ENCODE data around the gene GRIA1. TPM values are rescaled to one million over a fixed set of nuclear protein-coding genes. Genes with fewer than 3 reads are reported as not detected.

Gene GRIA1
- total RNA-seq, 1 donor from 2014 or later, result not detected

DNA sequence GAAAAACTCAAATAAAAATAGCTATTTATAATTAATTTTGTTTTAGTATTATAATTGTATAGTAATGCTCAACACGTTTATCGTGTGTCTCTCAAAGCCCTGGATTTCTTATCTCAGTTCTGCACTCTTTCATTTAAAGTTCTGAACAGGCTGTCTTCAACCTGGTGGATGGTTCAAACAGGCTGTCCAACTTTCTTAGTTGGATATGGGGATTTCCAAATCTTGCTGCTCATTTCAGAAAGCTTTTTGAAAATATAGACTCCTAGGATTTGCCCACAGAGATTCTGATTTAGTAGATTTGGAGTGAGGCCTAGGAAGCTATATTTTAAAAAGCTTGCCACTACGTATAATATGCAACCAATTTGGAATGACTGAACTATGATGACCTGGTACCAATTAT, 120.3 kb downstream of the GRIA1 start:
- Mint-ChIP-seq H3K27ac (no peak overlapping the region), H3K9me3 (no peaks in the 10 kb centered on the region), H3K36me3 (ENCODE audit: low read depth) (no peaks in the 10 kb centered on the region), H3K27me3 (ENCODE audit: insufficient read depth) (no peaks in the 10 kb centered on the region), H3K4me1 (ENCODE audit: low read depth) (no peaks in the 10 kb centered on the region), H3K4me3 (no peak overlapping the region)
- intact Hi-C loops (cut with micrococcal nuclease), result no loop called here
- DNase-seq (ENCODE audit: low spot score), result no peak

DNA sequence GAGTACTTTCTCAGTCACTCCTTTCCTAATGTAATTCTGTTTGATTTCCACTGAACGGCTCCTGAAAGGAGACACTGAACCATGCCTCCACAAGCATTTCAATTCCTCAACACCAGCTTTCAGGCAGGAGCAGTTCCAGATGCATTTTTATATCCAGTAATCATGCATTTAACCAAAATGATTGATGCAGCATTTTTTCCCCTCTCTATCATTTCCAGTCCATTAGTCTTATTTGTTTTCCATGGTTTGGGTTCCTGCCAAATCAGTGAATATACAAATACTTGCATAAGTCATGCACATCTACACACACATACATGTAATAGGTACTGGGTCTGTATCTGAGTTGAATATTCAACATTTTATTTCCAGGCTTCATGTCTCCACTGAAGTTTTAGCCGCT, 122.7 kb downstream of the GRIA1 start:
- intact Hi-C loops (cut with micrococcal nuclease), result no loop called here
- no peaks in the 10 kb centered on the region for H3K27me3 Mint-ChIP-seq (ENCODE audit: insufficient read depth)
- H3K36me3 Mint-ChIP-seq (ENCODE audit: low read depth), result no peaks in the 10 kb centered on the region
- H3K9me3 Mint-ChIP-seq, result no peaks in the 10 kb centered on the region
- DNase-seq (ENCODE audit: low spot score), result no peak
- H3K4me1 Mint-ChIP-seq (ENCODE audit: low read depth), result no peaks in the 10 kb centered on the region
- no peak overlapping the region for H3K27ac Mint-ChIP-seq
- no peak overlapping the region for H3K4me3 Mint-ChIP-seq

DNA sequence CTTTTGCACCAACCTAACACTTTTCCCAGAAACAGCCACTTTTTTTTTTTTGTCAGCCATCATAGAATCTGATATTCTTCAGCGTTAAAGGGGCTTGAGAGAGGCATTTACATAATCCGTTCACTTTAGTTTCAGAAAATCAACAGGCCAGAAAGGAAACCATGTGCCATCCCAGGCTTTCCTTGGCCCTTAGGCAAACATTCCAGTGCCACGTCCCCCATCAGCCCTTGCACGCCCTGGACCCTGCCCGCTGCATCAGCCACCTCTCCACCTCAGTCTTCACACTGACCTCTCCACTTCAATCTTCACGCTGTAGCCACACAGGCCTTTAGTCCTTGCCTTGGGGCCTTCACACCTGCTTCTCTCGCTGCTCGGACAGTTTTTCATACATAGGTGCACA, 123.2 kb downstream of the GRIA1 start:
- DNase-seq (ENCODE audit: low spot score), result no peak
- H3K4me1 Mint-ChIP-seq (ENCODE audit: low read depth), result no peaks in the 10 kb centered on the region
- intact Hi-C loops (cut with micrococcal nuclease), result no loop called here
- H3K9me3 Mint-ChIP-seq, result no peaks in the 10 kb centered on the region
- no peaks in the 10 kb centered on the region for H3K36me3 Mint-ChIP-seq (ENCODE audit: low read depth)
- H3K27ac Mint-ChIP-seq, result no peak overlapping the region
- H3K27me3 Mint-ChIP-seq (ENCODE audit: insufficient read depth), result no peaks in the 10 kb centered on the region
- no peak overlapping the region for H3K4me3 Mint-ChIP-seq

DNA sequence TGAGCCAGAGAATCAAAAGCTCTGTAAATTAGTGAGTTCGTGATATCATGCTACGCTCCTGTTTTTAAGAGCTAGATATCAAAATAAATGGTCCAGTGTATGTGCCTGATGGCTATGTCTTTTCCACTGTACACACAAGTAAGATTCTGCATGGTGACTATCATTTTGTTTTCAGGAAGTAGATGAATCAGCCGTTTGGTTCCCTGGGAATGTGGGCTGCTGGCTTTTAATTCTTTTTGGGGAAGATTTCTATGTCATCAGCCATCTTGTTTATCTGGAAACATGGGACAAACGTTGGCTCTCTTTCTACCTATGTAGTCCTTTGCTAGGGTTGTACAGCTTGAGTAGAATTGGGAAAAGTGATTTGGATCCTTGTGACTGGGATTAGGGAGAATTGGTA, 126.7 kb downstream of the GRIA1 start:
- no peak overlapping the region for H3K4me3 Mint-ChIP-seq
- H3K9me3 Mint-ChIP-seq, result no peaks in the 10 kb centered on the region
- H3K27ac Mint-ChIP-seq, result no peak overlapping the region
- DNase-seq (ENCODE audit: low spot score), result no peak
- H3K36me3 Mint-ChIP-seq (ENCODE audit: low read depth), result no peaks in the 10 kb centered on the region
- H3K27me3 Mint-ChIP-seq (ENCODE audit: insufficient read depth), result no peaks in the 10 kb centered on the region
- no peaks in the 10 kb centered on the region for H3K4me1 Mint-ChIP-seq (ENCODE audit: low read depth)
- intact Hi-C loops (cut with micrococcal nuclease), result no loop called here

DNA sequence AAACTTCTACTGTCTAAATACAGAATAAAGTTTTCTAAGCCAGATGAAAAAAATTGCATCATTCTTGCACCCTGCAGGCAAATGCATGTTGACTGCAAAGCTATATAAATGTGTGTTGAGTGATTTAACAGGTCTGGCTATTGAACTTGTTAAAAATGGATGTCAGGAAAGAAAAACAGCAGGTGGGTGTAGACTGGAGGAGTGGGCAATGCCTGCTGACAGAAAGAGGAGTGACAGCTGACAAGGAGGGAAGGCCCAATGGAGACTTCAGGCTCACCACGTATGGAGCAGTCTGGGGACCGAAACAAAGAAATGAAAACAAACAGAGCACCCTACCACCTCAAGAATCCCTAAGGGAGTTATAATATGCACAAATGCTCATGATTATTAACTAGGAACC, 127.8 kb downstream of the GRIA1 start:
- intact Hi-C loops (cut with micrococcal nuclease), result no loop called here
- DNase-seq (ENCODE audit: low spot score), result no peak
- H3K4me1 Mint-ChIP-seq (ENCODE audit: low read depth), result no peaks in the 10 kb centered on the region
- H3K36me3 Mint-ChIP-seq (ENCODE audit: low read depth), result no peaks in the 10 kb centered on the region
- no peaks in the 10 kb centered on the region for H3K9me3 Mint-ChIP-seq
- H3K4me3 Mint-ChIP-seq, result no peak overlapping the region
- no peak overlapping the region for H3K27ac Mint-ChIP-seq
- H3K27me3 Mint-ChIP-seq (ENCODE audit: insufficient read depth), result no peaks in the 10 kb centered on the region

DNA sequence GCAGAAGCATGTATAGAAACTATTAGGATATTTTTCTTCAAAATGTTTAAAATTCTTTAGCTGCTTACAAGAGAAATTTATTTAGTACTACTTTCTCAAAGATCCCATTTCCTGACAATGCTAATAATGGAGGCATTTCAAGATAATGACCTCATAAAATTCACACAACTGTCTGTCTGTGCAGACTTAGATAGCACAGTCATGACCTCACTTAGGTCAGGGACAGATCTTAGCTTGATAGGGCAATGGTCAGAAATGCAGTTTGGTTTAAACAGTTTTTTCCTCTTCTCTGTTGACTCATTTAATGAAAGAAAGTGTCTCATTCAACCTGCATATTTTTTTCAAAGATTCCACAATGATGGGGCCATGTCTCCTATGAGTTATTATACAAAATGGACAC, 128.4 kb downstream of the GRIA1 start:
- H3K9me3 Mint-ChIP-seq, result no peaks in the 10 kb centered on the region
- H3K4me3 Mint-ChIP-seq, result no peak overlapping the region
- H3K4me1 Mint-ChIP-seq (ENCODE audit: low read depth), result no peaks in the 10 kb centered on the region
- DNase-seq (ENCODE audit: low spot score), result no peak
- no peak overlapping the region for H3K27ac Mint-ChIP-seq
- no peaks in the 10 kb centered on the region for H3K36me3 Mint-ChIP-seq (ENCODE audit: low read depth)
- H3K27me3 Mint-ChIP-seq (ENCODE audit: insufficient read depth), result no peaks in the 10 kb centered on the region
- intact Hi-C loops (cut with micrococcal nuclease), result no loop called here

DNA sequence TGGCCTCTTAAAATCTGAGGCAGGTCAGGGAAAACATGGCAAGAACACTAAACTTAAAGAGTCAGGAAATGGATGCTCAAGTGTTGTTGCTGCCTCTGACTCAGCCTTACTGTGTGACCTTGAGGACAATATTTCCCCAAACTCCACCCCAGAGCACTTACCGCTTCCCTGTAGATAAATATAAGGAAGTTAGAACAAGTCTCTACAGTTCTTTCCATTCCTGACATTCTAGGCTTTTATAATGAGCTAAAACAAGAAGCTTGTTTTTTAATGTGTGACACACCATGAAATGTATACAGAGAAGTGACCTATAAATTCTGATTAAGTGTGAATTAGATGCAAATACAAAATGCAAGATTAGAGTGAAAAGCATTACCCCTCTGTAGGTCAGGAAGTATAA, 129.3 kb downstream of the GRIA1 start:
- H3K4me1 Mint-ChIP-seq (ENCODE audit: low read depth), result no peaks in the 10 kb centered on the region
- intact Hi-C loops (cut with micrococcal nuclease), result no loop called here

DNA sequence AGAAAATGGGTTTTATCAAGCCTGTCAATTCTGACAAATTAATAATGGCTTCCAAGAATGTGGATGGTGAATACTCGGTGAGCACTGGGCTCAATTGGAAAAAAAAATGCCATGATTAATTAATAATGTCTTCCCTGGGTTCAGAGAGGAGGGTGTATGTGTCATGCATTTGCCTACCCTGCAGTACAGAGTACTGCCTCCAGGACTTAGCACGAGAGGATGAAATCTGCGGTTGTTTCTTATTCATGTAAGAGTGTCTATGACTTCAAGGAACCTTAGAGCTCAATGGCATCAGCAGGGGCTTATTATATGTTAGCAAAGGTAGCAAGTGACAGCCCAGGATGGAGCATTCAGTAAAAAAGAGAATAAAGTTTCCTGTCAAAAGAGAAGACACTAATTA, 132.7 kb downstream of the GRIA1 start:
- H3K4me3 Mint-ChIP-seq, result no peak overlapping the region
- H3K27ac Mint-ChIP-seq, result no peak overlapping the region
- no peaks in the 10 kb centered on the region for H3K9me3 Mint-ChIP-seq
- no peaks in the 10 kb centered on the region for H3K36me3 Mint-ChIP-seq (ENCODE audit: low read depth)
- no peaks in the 10 kb centered on the region for H3K4me1 Mint-ChIP-seq (ENCODE audit: low read depth)
- intact Hi-C loops (cut with micrococcal nuclease), result no loop called here
- no peak for DNase-seq (ENCODE audit: low spot score)
- peaks cover 2% of the 10 kb centered on the region for H3K27me3 Mint-ChIP-seq (ENCODE audit: insufficient read depth)

More for the DNA sequence above, 129.3 kb downstream of the GRIA1 start:
- Mint-ChIP-seq H3K36me3 (ENCODE audit: low read depth) (no peaks in the 10 kb centered on the region), H3K27me3 (ENCODE audit: insufficient read depth) (no peaks in the 10 kb centered on the region), H3K9me3 (no peaks in the 10 kb centered on the region), H3K27ac (no peak overlapping the region), H3K4me3 (no peak overlapping the region)
- no peak for DNase-seq (ENCODE audit: low spot score)

DNA sequence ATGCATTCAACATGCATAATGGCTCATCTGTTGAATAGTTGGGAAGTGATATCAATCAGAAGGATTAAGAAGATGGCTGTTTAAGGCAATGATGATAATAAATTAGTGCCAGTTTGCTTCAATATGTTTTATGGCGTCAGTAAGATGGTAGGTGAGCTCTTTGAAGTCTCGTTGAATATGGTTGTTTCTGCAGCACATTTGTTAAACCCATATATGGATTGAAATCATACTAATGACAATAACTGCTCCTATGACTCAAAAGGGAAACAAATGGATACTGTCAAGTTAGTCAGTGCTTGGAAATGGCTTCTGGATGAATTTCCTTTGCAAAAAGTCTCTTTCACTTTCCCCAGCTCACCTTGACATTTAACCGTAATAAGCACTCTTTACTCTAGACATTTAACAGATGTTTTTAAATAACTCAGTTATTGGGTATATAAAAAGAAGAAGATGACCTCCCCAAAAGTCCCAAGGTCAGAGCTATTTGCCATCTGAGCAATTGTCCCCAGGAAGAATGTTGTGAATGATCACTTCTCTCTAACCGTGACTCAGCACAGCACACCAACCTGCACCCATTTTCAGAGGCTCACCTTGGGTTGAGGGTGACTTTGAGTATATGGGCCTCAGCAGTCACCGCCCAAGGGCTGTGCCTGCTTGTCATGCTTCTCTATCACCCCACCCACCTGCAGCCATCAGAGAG, 133.4 kb downstream of the GRIA1 start:
- no peaks in the 10 kb centered on the region for H3K4me1 Mint-ChIP-seq (ENCODE audit: low read depth)
- intact Hi-C loops (cut with micrococcal nuclease), result no loop called here
- no peak overlapping the region for H3K4me3 Mint-ChIP-seq
- no peaks in the 10 kb centered on the region for H3K9me3 Mint-ChIP-seq
- DNase-seq (ENCODE audit: low spot score), result no peak
- H3K27ac Mint-ChIP-seq, result no peak overlapping the region
- no peaks in the 10 kb centered on the region for H3K36me3 Mint-ChIP-seq (ENCODE audit: low read depth)
- peaks cover 2% of the 10 kb centered on the region for H3K27me3 Mint-ChIP-seq (ENCODE audit: insufficient read depth)

DNA sequence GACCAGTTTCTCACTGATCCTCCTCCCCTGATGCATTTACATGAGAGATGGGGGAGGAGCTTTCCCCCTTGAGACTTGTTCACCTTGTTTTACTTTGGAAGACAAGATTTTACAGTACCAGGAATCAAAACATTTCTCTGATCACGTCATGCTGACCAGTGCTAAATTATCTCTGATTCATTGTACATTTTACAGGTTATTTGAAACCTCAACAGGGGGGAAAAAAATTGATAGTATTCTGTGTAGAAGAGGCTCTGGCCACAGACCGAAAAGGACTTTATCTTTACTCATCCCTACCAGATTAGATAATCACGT, 133.9 kb downstream of the GRIA1 start:
- intact Hi-C loops (cut with micrococcal nuclease), result no loop called here
- DNase-seq (ENCODE audit: low spot score), result no peak
- no peaks in the 10 kb centered on the region for H3K4me1 Mint-ChIP-seq (ENCODE audit: low read depth)
- no peak overlapping the region for H3K4me3 Mint-ChIP-seq
- no peaks in the 10 kb centered on the region for H3K36me3 Mint-ChIP-seq (ENCODE audit: low read depth)
- H3K9me3 Mint-ChIP-seq, result no peaks in the 10 kb centered on the region
- H3K27ac Mint-ChIP-seq, result no peak overlapping the region
- H3K27me3 Mint-ChIP-seq (ENCODE audit: insufficient read depth), result peaks cover 2% of the 10 kb centered on the region

DNA sequence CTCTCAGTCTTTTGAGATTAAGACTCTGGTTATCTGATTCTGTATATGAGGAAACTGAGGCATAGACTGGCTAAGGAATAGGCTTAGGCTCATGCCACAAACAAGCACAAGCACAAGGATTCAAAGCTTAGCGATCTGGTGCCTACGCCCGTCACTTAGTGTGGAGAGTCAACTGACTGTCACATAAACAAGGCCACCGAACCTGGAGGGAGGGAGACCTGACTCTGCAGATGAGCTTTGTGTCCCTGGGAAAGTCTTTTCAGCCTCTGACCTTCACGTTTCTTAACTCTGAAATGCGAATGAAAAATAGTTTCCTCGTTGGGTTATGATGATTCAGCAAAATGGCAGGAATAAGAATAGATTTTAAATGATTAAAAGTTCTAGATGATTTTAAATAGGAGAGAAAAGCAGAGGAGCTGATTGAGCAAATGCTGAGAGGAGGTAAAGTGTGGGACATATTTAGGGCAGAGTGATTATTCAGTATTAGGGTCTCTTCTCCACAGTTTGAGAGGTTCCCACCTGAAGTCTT, 135.4 kb downstream of the GRIA1 start:
- Mint-ChIP-seq H3K36me3 (ENCODE audit: low read depth) (no peaks in the 10 kb centered on the region), H3K27me3 (ENCODE audit: insufficient read depth) (peaks cover 2% of the 10 kb centered on the region), H3K4me1 (ENCODE audit: low read depth) (no peaks in the 10 kb centered on the region), H3K9me3 (no peaks in the 10 kb centered on the region), H3K27ac (no peak overlapping the region), H3K4me3 (no peak overlapping the region)
- no peak for DNase-seq (ENCODE audit: low spot score)
- intact Hi-C loops (cut with micrococcal nuclease), result no loop called here

DNA sequence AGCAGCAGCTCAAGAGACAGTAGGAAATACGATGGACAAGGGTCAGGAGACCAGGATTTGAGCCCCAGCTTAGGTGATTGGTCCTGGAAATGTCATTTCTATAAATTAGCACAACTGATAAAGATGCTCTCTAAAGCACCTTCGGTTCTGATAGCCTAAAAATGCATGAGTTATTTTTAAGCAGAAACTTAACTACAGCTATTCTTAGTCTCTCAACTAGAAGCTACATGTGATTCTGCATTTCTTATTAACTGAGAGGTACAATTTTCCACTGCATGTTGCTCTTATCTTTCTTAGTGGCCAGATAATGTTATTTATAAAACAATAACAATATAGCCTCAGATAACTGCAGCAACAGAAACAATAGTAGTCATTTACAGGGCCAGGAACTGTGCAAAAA, 136.4 kb downstream of the GRIA1 start:
- Mint-ChIP-seq H3K36me3 (ENCODE audit: low read depth) (no peaks in the 10 kb centered on the region), H3K4me1 (ENCODE audit: low read depth) (no peaks in the 10 kb centered on the region), H3K4me3 (no peak overlapping the region), H3K9me3 (no peaks in the 10 kb centered on the region), H3K27me3 (ENCODE audit: insufficient read depth) (peaks cover 2% of the 10 kb centered on the region), H3K27ac (no peak overlapping the region)
- intact Hi-C loops (cut with micrococcal nuclease), result no loop called here
- DNase-seq (ENCODE audit: low spot score), result no peak

DNA sequence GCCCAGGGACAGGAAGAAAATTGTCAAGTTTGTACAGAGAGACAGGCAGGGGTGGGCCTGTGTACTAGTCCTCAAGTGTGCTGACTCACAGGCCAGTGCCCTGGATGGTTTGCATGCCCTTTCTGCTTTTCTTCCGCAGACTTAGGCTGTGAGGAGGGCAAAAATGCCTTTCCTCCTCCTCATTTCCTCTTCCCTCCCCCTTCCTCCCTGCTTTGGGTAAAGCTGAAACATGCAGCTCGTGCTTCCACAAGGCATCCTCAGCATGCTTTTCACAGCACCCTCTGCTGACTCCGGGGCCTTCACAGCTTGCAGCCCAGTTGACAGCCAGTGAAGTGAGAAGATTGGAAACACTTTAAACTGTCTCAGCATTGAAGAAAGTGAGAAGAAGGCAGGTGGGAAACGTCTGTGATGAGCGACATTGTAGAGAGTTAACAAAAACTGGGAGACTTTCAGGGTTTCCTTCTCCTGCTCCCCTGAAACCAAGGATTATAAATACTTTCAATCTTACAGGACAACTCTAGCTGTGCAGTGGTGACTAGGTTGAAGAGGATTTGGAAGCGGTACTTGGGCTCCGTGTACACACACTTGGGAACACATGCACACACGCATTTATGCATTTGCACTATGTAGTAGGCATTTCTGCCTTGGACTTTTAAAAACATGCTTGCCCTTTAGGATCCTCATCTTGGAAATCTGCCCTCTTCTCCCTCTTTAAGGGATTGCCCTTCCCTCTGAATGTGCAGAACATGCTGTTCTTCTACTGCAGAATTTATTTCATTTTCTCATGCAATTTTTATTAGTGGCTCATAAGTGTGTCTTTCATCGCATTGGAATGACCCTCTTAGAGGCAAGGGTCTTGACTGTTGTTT, 138.8 kb downstream of the GRIA1 start:
- Mint-ChIP-seq H3K4me1 (ENCODE audit: low read depth) (no peaks in the 10 kb centered on the region), H3K27ac (no peak overlapping the region), H3K36me3 (ENCODE audit: low read depth) (no peaks in the 10 kb centered on the region), H3K27me3 (ENCODE audit: insufficient read depth) (peaks cover 3% of the 10 kb centered on the region), H3K4me3 (no peak overlapping the region), H3K9me3 (no peaks in the 10 kb centered on the region)
- DNase-seq (ENCODE audit: low spot score), result no peak
- intact Hi-C loops (cut with micrococcal nuclease), result no loop called here

All from activated T-helper 1 cell treated with anti-CD3 and anti-CD28 coated beads, Interleukin-12 subunit alpha, Interleukin-12 subunit beta, Interleukin-2, Interleukin-4 antibody, amounts not matched to agents 30 ng/mL and 10 ng/mL and 1 ng/mL, durations not matched to agents 14 hours and 24 hours and 36 hours (primary cell).